Measurements from ENCODE around the gene SPRR2D.
"Not testable (repeated sequence)": the region's sequence is repeated elsewhere in the genome, so short reads cannot be mapped to it uniquely, and the experiment has no call there.

SPRR2D gene

DNA sequence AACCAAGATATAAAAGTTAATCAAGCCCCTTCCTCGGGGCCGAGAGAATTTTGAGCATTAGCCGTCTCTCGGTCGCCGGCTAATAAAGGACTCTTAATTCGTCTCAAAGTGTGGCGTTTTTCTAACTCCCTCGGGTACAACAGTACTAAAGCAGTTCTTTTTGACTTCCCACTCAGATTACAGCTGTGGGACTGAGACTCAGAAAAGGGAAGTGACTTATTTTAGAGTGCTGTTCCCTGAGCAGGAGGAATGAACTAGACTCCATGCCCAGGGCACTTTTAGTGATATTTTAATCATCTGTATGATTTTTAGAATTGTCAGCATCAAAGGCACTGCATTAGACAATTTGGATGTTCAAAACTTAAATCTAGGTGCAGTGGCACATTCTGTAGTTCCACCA lies 18.6 kb downstream of the SPRR2D start:
- not testable (repeated sequence) for DNase-seq; H3K4me1 ChIP-seq (ENCODE audit: control insufficient read depth, insufficient read depth, low read length, poor library complexity, severe bottlenecking); H3K36me3 ChIP-seq (ENCODE audit: control insufficient read depth, insufficient read depth, low read length); H3K27me3 ChIP-seq (replicated peaks; ENCODE audit: control insufficient read depth, insufficient read depth, low read length, poor library complexity, severe bottlenecking); H3K27ac ChIP-seq (ENCODE audit: insufficient read depth, low read length, poor library complexity, severe bottlenecking); H3K4me3 ChIP-seq (ENCODE audit: insufficient read depth, low read depth, low read length, poor library complexity, severe bottlenecking); H3K9me3 ChIP-seq (ENCODE audit: control insufficient read depth, low read length)

- H3K9me3 ChIP-seq (ENCODE audit: control insufficient read depth, low read length); H3K4me1 ChIP-seq (ENCODE audit: control insufficient read depth, insufficient read depth, low read length, poor library complexity, severe bottlenecking); H3K27ac ChIP-seq (ENCODE audit: insufficient read depth, low read length, poor library complexity, severe bottlenecking); H3K27me3 ChIP-seq (replicated peaks; ENCODE audit: control insufficient read depth, insufficient read depth, low read length, poor library complexity, severe bottlenecking); H3K4me3 ChIP-seq (ENCODE audit: insufficient read depth, low read depth, low read length, poor library complexity, severe bottlenecking); H3K36me3 ChIP-seq (ENCODE audit: control insufficient read depth, insufficient read depth, low read length); DNase-seq: not testable (repeated sequence)
These were observed 19.1 kb downstream of the SPRR2D start for GRCh38 chr1:153021829-153022228.

DNA sequence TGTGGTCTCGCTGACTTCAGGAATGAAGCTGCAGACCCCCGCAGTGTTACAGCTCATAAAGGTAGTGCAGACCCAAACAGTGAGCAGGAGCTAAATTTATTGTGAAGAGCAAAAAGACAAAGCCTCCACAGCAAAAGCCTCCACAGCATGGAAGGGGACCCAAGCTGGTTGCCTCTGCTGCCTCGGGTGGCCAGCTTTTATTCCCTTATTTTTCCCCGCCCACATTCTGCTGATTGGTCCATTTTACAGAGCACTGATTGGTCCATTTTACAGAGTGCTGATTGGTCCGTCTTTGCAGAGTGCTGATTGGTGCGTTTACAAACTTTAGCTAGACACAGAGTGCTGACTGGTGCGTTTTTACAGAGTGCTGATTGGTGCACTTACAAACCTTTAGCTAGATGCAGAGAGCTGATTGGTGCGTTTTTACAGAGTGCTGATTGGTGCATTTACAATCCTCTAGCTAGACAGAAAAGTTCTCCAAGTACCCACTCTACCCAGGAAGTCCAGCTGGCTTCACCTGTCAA lies 29.6 kb downstream of the SPRR2D start:
- H3K36me3 ChIP-seq (ENCODE audit: control insufficient read depth, insufficient read depth, low read length); DNase-seq; H3K4me3 ChIP-seq (ENCODE audit: insufficient read depth, low read depth, low read length, poor library complexity, severe bottlenecking); H3K27ac ChIP-seq (ENCODE audit: insufficient read depth, low read length, poor library complexity, severe bottlenecking); H3K4me1 ChIP-seq (ENCODE audit: control insufficient read depth, insufficient read depth, low read length, poor library complexity, severe bottlenecking); H3K9me3 ChIP-seq (ENCODE audit: control insufficient read depth, low read length); H3K27me3 ChIP-seq (replicated peaks; ENCODE audit: control insufficient read depth, insufficient read depth, low read length, poor library complexity, severe bottlenecking): not testable (repeated sequence)

DNA sequence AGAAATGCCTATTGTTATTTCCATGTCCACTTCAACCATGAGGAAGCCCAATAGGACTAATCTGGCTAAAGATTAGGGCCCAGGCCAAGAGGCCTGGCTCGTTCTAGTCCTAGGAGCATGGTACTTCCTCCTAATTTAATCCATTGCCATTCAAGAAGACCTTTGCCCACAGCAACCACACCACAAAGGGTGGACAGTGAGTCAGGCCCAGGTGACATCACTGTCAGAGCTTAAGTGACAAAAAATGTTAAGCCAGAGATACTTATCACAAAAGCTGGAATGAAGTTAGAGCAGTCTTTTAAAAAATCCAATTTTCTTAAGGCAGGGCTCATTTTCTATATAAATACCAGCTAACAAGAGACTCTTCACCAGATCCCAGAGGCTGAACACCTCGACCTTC lies 39.5 kb downstream of the SPRR2D start, which contains the start of gene SPRR3:
TSS of gene SPRR3 (plus strand) at position 368 of the 400 bp plus-strand sequence. CDS start 1,272 bp downstream, outside the sequence.
- no peak for DNase-seq
- no peak within 1 kb of the TSS for H3K27ac ChIP-seq (ENCODE audit: insufficient read depth, low read length, poor library complexity, severe bottlenecking)
- no peak within 1 kb of the TSS for H3K4me3 ChIP-seq (ENCODE audit: insufficient read depth, low read depth, low read length, poor library complexity, severe bottlenecking)

DNA sequence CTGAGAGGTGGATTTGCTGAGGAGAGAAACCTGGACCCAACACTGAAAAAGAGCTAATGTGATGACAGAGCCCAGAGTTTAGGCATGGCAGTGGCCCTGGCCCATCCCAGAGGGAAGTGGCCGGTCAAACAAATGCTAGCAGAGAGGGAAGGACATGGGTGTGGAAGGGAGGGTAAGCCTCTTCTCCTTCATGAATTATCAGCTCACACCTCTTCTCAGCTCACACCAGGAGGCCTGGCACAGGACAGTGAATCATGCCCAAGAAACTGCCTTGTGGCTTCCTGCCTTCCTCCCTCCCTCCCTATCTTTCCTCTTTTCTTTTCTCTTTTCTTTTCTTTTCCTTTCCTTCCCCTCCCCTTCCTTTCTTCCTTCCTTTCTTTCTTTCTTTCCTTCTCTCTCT lies 40.6 kb downstream of the SPRR2D start:
- no peak for DNase-seq
- Histone ChIP-seq H3K4me1 (ENCODE audit: control insufficient read depth, insufficient read depth, low read length, poor library complexity, severe bottlenecking) (no peaks in the 10 kb centered on the region), H3K27ac (ENCODE audit: insufficient read depth, low read length, poor library complexity, severe bottlenecking) (no peak overlapping the region), H3K27me3 (replicated peaks; ENCODE audit: control insufficient read depth, insufficient read depth, low read length, poor library complexity, severe bottlenecking) (no peaks in the 10 kb centered on the region), H3K4me3 (ENCODE audit: insufficient read depth, low read depth, low read length, poor library complexity, severe bottlenecking) (no peak overlapping the region), H3K36me3 (ENCODE audit: control insufficient read depth, insufficient read depth, low read length) (no peaks in the 10 kb centered on the region), H3K9me3 (ENCODE audit: control insufficient read depth, low read length) (no peaks in the 10 kb centered on the region)

More for the DNA sequence above, 39.5 kb downstream of the SPRR2D start, which contains the start of gene SPRR3:
- Histone ChIP-seq H3K36me3 (ENCODE audit: control insufficient read depth, insufficient read depth, low read length) (no peaks in the 10 kb centered on the region), H3K4me1 (ENCODE audit: control insufficient read depth, insufficient read depth, low read length, poor library complexity, severe bottlenecking) (no peaks in the 10 kb centered on the region), H3K27me3 (replicated peaks; ENCODE audit: control insufficient read depth, insufficient read depth, low read length, poor library complexity, severe bottlenecking) (no peaks in the 10 kb centered on the region), H3K9me3 (ENCODE audit: control insufficient read depth, low read length) (no peaks in the 10 kb centered on the region)

GRCh38 chr1:152999818-153000217 lies 41.1 kb downstream of the SPRR2D start:
- H3K36me3 ChIP-seq (ENCODE audit: control insufficient read depth, insufficient read depth, low read length) = no peaks in the 10 kb centered on the region
- H3K27me3 ChIP-seq (replicated peaks; ENCODE audit: control insufficient read depth, insufficient read depth, low read length, poor library complexity, severe bottlenecking) = no peaks in the 10 kb centered on the region
- no peak overlapping the region for H3K4me3 ChIP-seq (ENCODE audit: insufficient read depth, low read depth, low read length, poor library complexity, severe bottlenecking)
- H3K9me3 ChIP-seq (ENCODE audit: control insufficient read depth, low read length) = no peaks in the 10 kb centered on the region
- H3K4me1 ChIP-seq (ENCODE audit: control insufficient read depth, insufficient read depth, low read length, poor library complexity, severe bottlenecking) = no peaks in the 10 kb centered on the region
- H3K27ac ChIP-seq (ENCODE audit: insufficient read depth, low read length, poor library complexity, severe bottlenecking) = no peak overlapping the region
- DNase-seq = no peak

- no peak for DNase-seq
- no peaks in the 10 kb centered on the region for H3K4me1 ChIP-seq (ENCODE audit: control insufficient read depth, insufficient read depth, low read length, poor library complexity, severe bottlenecking)
- no peaks in the 10 kb centered on the region for H3K36me3 ChIP-seq (ENCODE audit: control insufficient read depth, insufficient read depth, low read length)
- no peak overlapping the region for H3K4me3 ChIP-seq (ENCODE audit: insufficient read depth, low read depth, low read length, poor library complexity, severe bottlenecking)
- H3K27me3 ChIP-seq (replicated peaks; ENCODE audit: control insufficient read depth, insufficient read depth, low read length, poor library complexity, severe bottlenecking) = no peaks in the 10 kb centered on the region
- H3K9me3 ChIP-seq (ENCODE audit: control insufficient read depth, low read length) = no peaks in the 10 kb centered on the region
- no peak overlapping the region for H3K27ac ChIP-seq (ENCODE audit: insufficient read depth, low read length, poor library complexity, severe bottlenecking)
These were observed 42.4 kb downstream of the SPRR2D start for GRCh38 chr1:152998476-152998875.

GRCh38 chr1:152997901-152998300 lies 43.0 kb downstream of the SPRR2D start:
- H3K27ac ChIP-seq (ENCODE audit: insufficient read depth, low read length, poor library complexity, severe bottlenecking) = no peak overlapping the region
- no peaks in the 10 kb centered on the region for H3K9me3 ChIP-seq (ENCODE audit: control insufficient read depth, low read length)
- no peaks in the 10 kb centered on the region for H3K36me3 ChIP-seq (ENCODE audit: control insufficient read depth, insufficient read depth, low read length)
- H3K4me3 ChIP-seq (ENCODE audit: insufficient read depth, low read depth, low read length, poor library complexity, severe bottlenecking) = no peak overlapping the region
- DNase-seq = no peak
- no peaks in the 10 kb centered on the region for H3K4me1 ChIP-seq (ENCODE audit: control insufficient read depth, insufficient read depth, low read length, poor library complexity, severe bottlenecking)
- H3K27me3 ChIP-seq (replicated peaks; ENCODE audit: control insufficient read depth, insufficient read depth, low read length, poor library complexity, severe bottlenecking) = no peaks in the 10 kb centered on the region

DNA sequence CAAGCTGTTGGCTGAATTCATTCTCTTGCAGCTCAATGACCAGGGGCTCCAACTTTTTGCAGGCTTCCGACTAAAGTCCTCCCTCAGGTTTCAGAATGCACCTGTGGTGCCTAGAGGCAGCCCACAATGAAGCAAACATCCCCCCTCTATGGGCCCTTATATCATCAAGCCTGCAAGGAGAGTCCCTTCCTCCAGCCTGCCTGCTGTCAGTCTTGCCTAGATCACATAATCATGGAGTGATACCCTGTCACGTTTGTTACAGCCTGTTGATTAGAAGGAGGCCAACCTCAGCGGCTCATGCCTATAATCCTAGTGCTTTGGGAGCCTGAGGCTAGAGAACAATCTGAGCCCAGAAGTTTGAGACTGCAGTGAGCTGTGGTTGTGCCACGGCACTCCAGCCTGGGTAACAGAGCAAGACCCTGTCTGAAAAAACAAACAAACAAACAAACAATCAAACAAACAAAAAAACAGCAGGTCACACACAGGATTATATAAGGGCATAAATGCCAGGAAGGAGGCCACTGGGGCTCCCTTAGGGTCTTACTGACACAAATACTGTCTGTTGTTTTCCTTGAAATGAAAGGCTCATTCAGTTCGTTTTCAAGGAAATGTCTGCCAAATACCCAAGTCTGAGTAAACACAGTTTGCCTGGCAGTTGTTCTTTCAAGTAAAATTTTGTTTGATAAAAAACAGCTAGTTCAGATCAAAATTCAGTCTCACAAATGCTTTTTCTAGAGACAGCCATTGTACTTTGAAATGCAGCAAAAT lies 44.1 kb downstream of the SPRR2D start:
- no peak overlapping the region for H3K4me3 ChIP-seq (ENCODE audit: insufficient read depth, low read depth, low read length, poor library complexity, severe bottlenecking)
- H3K27me3 ChIP-seq (replicated peaks; ENCODE audit: control insufficient read depth, insufficient read depth, low read length, poor library complexity, severe bottlenecking) = no peaks in the 10 kb centered on the region
- no peaks in the 10 kb centered on the region for H3K9me3 ChIP-seq (ENCODE audit: control insufficient read depth, low read length)
- no peak for DNase-seq
- no peaks in the 10 kb centered on the region for H3K36me3 ChIP-seq (ENCODE audit: control insufficient read depth, insufficient read depth, low read length)
- no peak overlapping the region for H3K27ac ChIP-seq (ENCODE audit: insufficient read depth, low read length, poor library complexity, severe bottlenecking)
- H3K4me1 ChIP-seq (ENCODE audit: control insufficient read depth, insufficient read depth, low read length, poor library complexity, severe bottlenecking) = no peaks in the 10 kb centered on the region

DNA sequence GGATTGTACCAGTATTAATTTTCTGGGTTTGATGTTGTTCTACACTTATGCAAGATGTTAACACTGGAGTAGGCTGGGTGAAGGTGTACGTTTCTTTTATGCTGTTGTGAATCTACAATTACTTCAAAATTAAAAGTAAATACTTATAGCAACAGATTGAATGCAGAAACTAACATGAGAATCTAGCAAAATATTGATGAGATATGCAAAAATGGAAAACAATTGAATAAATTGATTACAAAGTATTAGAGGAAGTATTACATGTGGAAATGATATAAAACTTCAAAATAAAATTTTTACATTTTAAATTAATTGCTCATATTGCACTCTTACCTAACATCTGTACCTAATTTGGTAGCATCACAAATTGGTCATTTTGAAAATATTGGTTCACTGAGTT lies 45.1 kb downstream of the SPRR2D start:
- no peak for DNase-seq
- Histone ChIP-seq H3K4me1 (ENCODE audit: control insufficient read depth, insufficient read depth, low read length, poor library complexity, severe bottlenecking) (no peaks in the 10 kb centered on the region), H3K27me3 (replicated peaks; ENCODE audit: control insufficient read depth, insufficient read depth, low read length, poor library complexity, severe bottlenecking) (no peaks in the 10 kb centered on the region), H3K4me3 (ENCODE audit: insufficient read depth, low read depth, low read length, poor library complexity, severe bottlenecking) (no peak overlapping the region), H3K9me3 (ENCODE audit: control insufficient read depth, low read length) (no peaks in the 10 kb centered on the region), H3K36me3 (ENCODE audit: control insufficient read depth, insufficient read depth, low read length) (no peaks in the 10 kb centered on the region), H3K27ac (ENCODE audit: insufficient read depth, low read length, poor library complexity, severe bottlenecking) (no peak overlapping the region)
